HCT116 (cell line): ENCODE data around the gene SCCPDH. TPM values are rescaled to one million over a fixed set of nuclear protein-coding genes. Genes with fewer than 3 reads are reported as not detected.

Experiments used
- ATAC-seq: fragments of 200-7000 bp; cut with Tn5 transposase; 2 replicates; pipeline ENCODE4 v1.9.1; 2020; ENCODE audit warnings: mild to moderate bottlenecking, moderate library complexity
- BruUV-seq: library from RNA; stranded (reverse); fragments of 400-500 nt; replicated peaks from 2 replicates; lab custom pipeline; 2021; lab: Mats Ljungman, UMichigan
- CTCF ChIA-PET: fragments of 300-600 bp; sonication (Branson Sonifier 250); formaldehyde crosslinking; loops from one replicate; lab custom pipeline; 2021; ENCODE audit warnings: antibody characterized with exemption; lab: Charles Lee
- POLR2A ChIA-PET: fragments of 300-600, 350-600 bp; sonication (Branson Sonifier 250); formaldehyde crosslinking; loops from one replicate; lab custom pipeline; 2021; ENCODE audit warnings: antibody characterized with exemption; lab: Charles Lee
- RAD21 ChIA-PET, 2 experiments: fragments of 300-600 bp; sonication (Branson Sonifier 250); formaldehyde crosslinking; loops; one replicate each; lab custom pipeline; 2023; ENCODE audit warnings: low total read pairs in 2 of 2; ENCODE audit not compliant: uncharacterized antibody in 2 of 2, unreplicated experiment in 2 of 2, low non-redundant PET in 1 of 2; lab: Charles Lee
- DNase-seq: peaks from one replicate; pipeline ENCODE4 v3.0.0-alpha.2; 2010; ENCODE audit warnings: low read depth, low spot score
- H2AFZ ChIP-seq: fragments of 200-600 bp; shearing (Covaris generic), sonication (generic); 2 replicates; pipeline ENCODE4 v1.6.1; 2017; ENCODE audit warnings: low read depth, mixed run types, mixed read lengths, antibody characterized with exemption, low read length; ENCODE audit not compliant: poor library complexity, severe bottlenecking
- H3K27ac ChIP-seq: 2 replicates; pipeline ENCODE4 v1.5.1; 2012; ENCODE audit warnings: low read depth, low read length
- H3K27me3 ChIP-seq: fragments of 200-600 bp; sonication (generic); 2 replicates; pipeline ENCODE4 v1.6.1; 2016; ENCODE audit warnings: mixed run types, low read length, mixed read lengths; ENCODE audit not compliant: insufficient read depth
- H3K36me3 ChIP-seq, 2 experiments: fragments of 200-500 bp in 1 of 2; fragments of 200-600 bp in 1 of 2; sonication (Bioruptor generic) in 1 of 2; sonication (generic) in 1 of 2; 2 replicates each; pipeline versions ENCODE4 v1.5.1 to v1.6.1; 2014 to 2016; ENCODE audit warnings: low read length in 2 of 2, inconsistent platforms in 1 of 2, mixed read lengths in 1 of 2, mixed run types in 1 of 2; ENCODE audit not compliant: insufficient read depth in 2 of 2, control insufficient read depth in 1 of 2
- H3K4me1 ChIP-seq, 2 experiments: fragments of 200-600 bp in 1 of 2; sonication (generic) in 1 of 2; 2 replicates each; pipeline versions ENCODE4 v1.5.1 to v1.6.1; 2012 to 2017; ENCODE audit warnings: low read length in 2 of 2, inconsistent platforms in 1 of 2, mild to moderate bottlenecking in 1 of 2, mixed read lengths in 1 of 2, mixed run types in 1 of 2, moderate library complexity in 1 of 2; ENCODE audit not compliant: insufficient read depth in 2 of 2, control insufficient read depth in 1 of 2
- H3K4me2 ChIP-seq: fragments of 200-600 bp; sonication (generic); 2 replicates; pipeline ENCODE4 v1.6.1; 2017; ENCODE audit warnings: mixed run types, low read length, mixed read lengths
- H3K4me3 ChIP-seq, 2 experiments: fragments of 200-600 bp in 1 of 2; sonication (generic) in 1 of 2; replicated peaks in 1 of 2; 2 replicates each; pipeline ENCODE4 v1.5.1; 2011 to 2016; ENCODE audit warnings: low read length in 2 of 2, control low read depth in 1 of 2, low read depth in 1 of 2, mild to moderate bottlenecking in 1 of 2, mixed read lengths in 1 of 2, mixed run types in 1 of 2
- H3K79me2 ChIP-seq: fragments of 200-600 bp; sonication (generic); 2 replicates; pipeline ENCODE4 v1.6.1; 2017; ENCODE audit warnings: mild to moderate bottlenecking, mixed run types, low read length, moderate library complexity, mixed read lengths; ENCODE audit not compliant: insufficient read depth
- H3K9ac ChIP-seq: fragments of 200-600 bp; sonication (generic); 2 replicates; pipeline ENCODE4 v1.6.1; 2016; ENCODE audit warnings: low read length, mixed read lengths
- H3K9me2 ChIP-seq: fragments of 200-600 bp; sonication (generic), shearing (Covaris generic); 2 replicates; pipeline ENCODE4 v1.6.1; 2017; ENCODE audit warnings: mixed run types, mild to moderate bottlenecking, moderate library complexity; ENCODE audit not compliant: insufficient read depth
- H3K9me3 ChIP-seq, 2 experiments: fragments of 200-500 bp in 1 of 2; fragments of 200-600 bp in 1 of 2; sonication (Bioruptor generic) in 1 of 2; sonication (generic) in 1 of 2; 2 replicates each; pipeline ENCODE4 v1.6.1; 2014 to 2017; ENCODE audit warnings: low read length in 2 of 2, mixed read lengths in 2 of 2, inconsistent platforms in 1 of 2, low read depth in 1 of 2, mild to moderate bottlenecking in 1 of 2, mixed run types in 1 of 2, moderate library complexity in 1 of 2; ENCODE audit not compliant: control insufficient read depth in 1 of 2, insufficient read depth in 1 of 2
- H4K20me1 ChIP-seq: fragments of 200-600 bp; sonication (generic), shearing (Covaris generic); 2 replicates; pipeline ENCODE4 v1.6.1; 2017; ENCODE audit warnings: mixed run types, mild to moderate bottlenecking, moderate library complexity; ENCODE audit not compliant: insufficient read depth
- CTCF ChIP-seq, 3 experiments: fragments of 200-600 bp in 1 of 3; sonication (generic) in 1 of 3; IDR thresholded peaks in 2 of 3; conservative IDR thresholded peaks in 1 of 3; 2 replicates each; pipeline ENCODE4 v1.5.1; 2012 to 2017; ENCODE audit warnings: low read depth in 2 of 3, low read length in 2 of 3, antibody characterized with exemption in 1 of 3, borderline replicate concordance in 1 of 3, control low read depth in 1 of 3, mild to moderate bottlenecking in 1 of 3, mixed read lengths in 1 of 3, mixed run types in 1 of 3, moderate library complexity in 1 of 3; ENCODE audit not compliant: insufficient read depth in 1 of 3
- ELF1 ChIP-seq: IDR thresholded peaks from 2 replicates; pipeline ENCODE4 v1.6.1; 2012; ENCODE audit warnings: low read depth, borderline replicate concordance
- EZH2 ChIP-seq: fragments of 200-600 bp; sonication (generic); IDR thresholded peaks from 2 replicates; pipeline ENCODE4 v1.6.1; 2017; ENCODE audit warnings: antibody characterized with exemption, mixed run types
- EZH2phosphoT487 ChIP-seq: fragments of 200-600 bp; IDR thresholded peaks from 2 replicates; pipeline ENCODE4 v1.6.1; 2018; ENCODE audit warnings: antibody characterized with exemption, borderline replicate concordance
- POLR2A ChIP-seq: IDR thresholded peaks from 2 replicates; pipeline ENCODE4 v1.7.0; 2011; ENCODE audit warnings: borderline replicate concordance; ENCODE audit not compliant: insufficient read depth, insufficient read length; ENCODE audit errors: extremely low read depth
- POLR2AphosphoS5 ChIP-seq: IDR thresholded peaks from 2 replicates; pipeline ENCODE4 v1.6.1; 2011; ENCODE audit warnings: mild to moderate bottlenecking, low read depth, low read length, moderate library complexity
- RAD21 ChIP-seq: IDR thresholded peaks from 2 replicates; pipeline ENCODE4 v1.6.1; 2012; ENCODE audit warnings: low read depth, mild to moderate bottlenecking
- ZBTB33 ChIP-seq: IDR thresholded peaks from 2 replicates; pipeline ENCODE4 v1.6.1; 2011; ENCODE audit warnings: mild to moderate bottlenecking, low read length, moderate library complexity; ENCODE audit not compliant: insufficient replicate concordance; ENCODE audit errors: extremely low read depth
- ZNF274 ChIP-seq: fragments of 200-500 bp; sonication (Bioruptor generic); IDR thresholded peaks from 2 replicates; pipeline ENCODE4 v1.6.1; 2014; ENCODE audit warnings: mild to moderate bottlenecking, low read depth, low read length, inconsistent platforms
- intact Hi-C: fragments of 100-400 bp; cut with micrococcal nuclease; formaldehyde crosslinking; loops from 2 replicates; pipeline ENCODE4 v1.10.0; 2022
- total RNA-seq: library from RNA; stranded (reverse); gene quantifications from one replicate; pipeline ENCODE4 v1.2.1, GENCODE V29; 2021; ENCODE audit not compliant: unreplicated experiment
- TF ChIP-seq, protein P1 (sequence below): IDR thresholded peaks from 2 replicates; pipeline ENCODE4 v1.6.1; 2012

SCCPDH gene
- total RNA-seq, 1 experiment from 2014 or later = 0.30 TPM

DNA sequence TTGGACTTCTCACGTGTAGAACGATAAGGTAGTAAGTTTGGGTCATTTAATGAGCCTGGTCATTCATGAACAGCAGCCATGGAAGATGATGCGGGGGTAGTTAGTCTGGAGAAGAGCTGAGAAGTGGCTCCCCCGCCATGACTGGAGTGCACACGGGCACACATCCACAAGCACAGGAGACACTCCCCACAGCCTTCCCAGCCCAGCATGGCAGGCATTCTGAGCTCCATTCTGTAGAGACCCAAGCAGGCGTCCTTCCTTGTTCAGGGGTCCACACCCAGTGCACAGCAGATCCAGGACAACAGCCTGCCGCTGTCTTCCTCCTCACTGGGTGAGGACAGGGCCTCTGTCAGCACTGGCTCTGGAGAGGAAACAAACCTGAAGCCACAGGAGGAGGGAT is 57.0 kb downstream of the SCCPDH start:
- CTCF ChIA-PET = no interaction called here
- no peaks in the 10 kb centered on the region for H3K36me3 ChIP-seq
- DNase-seq = no peak
- H3K4me1 ChIP-seq = no peaks in the 10 kb centered on the region
- H3K9me3 ChIP-seq = peaks cover 0 to 5% of the 10 kb centered on the region in 2 experiments; a peak in 2 of 4 replicates
- no peaks in the 10 kb centered on the region for H4K20me1 ChIP-seq
- intact Hi-C loops = no loop called here
- no peaks in the 10 kb centered on the region for H3K9me2 ChIP-seq
- POLR2A ChIA-PET = no interaction called here
- no peak for TF ChIP-seq ELF1
- TF ChIP-seq, protein P1, sequence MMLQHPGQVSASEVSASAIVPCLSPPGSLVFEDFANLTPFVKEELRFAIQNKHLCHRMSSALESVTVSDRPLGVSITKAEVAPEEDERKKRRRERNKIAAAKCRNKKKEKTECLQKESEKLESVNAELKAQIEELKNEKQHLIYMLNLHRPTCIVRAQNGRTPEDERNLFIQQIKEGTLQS = no peak
- no peak for TF ChIP-seq EZH2phosphoT487
- TF ChIP-seq RAD21 = no peak
- no peak for TF ChIP-seq CTCF (IDR thresholded peaks at IDR 0.05 in 2 of 3, conservative IDR thresholded peaks at IDR 0.05 in 1 of 3; ENCODE audit: borderline replicate concordance in 1 of 3, insufficient read depth in 1 of 3, low read depth in 2 of 3, low read length in 2 of 3)
- TF ChIP-seq EZH2 = no peak
- no peak for TF ChIP-seq ZNF274
- TF ChIP-seq POLR2A = no peak
- no peak for TF ChIP-seq ZBTB33
- no peak for TF ChIP-seq POLR2AphosphoS5
- H3K27ac ChIP-seq = no peak overlapping the region
- no peaks in the 10 kb centered on the region for H3K79me2 ChIP-seq
- no peak for ATAC-seq
- no peak overlapping the region for H3K4me2 ChIP-seq
- RAD21 ChIA-PET = no interaction called here
- BruUV-seq = no TSS peak
- no peaks in the 10 kb centered on the region for H3K27me3 ChIP-seq
- no peak overlapping the region for H3K4me3 ChIP-seq
- H3K9ac ChIP-seq = no peak overlapping the region
- no peak overlapping the region for H2AFZ ChIP-seq
